HG03139 (cell line): ENCODE results near the gene ZNF215.
"Not testable (repeated sequence)": the region's sequence is repeated elsewhere in the genome, so short reads cannot be mapped to it uniquely, and the experiment has no call there.

ENCODE experiments used
- ATAC-seq: cut with Tn5 transposase; IDR thresholded peaks from one replicate; pipeline ENCODE4 v1.9.1; 2021; ENCODE audit not compliant: unreplicated experiment

The ZNF215 gene

DNA sequence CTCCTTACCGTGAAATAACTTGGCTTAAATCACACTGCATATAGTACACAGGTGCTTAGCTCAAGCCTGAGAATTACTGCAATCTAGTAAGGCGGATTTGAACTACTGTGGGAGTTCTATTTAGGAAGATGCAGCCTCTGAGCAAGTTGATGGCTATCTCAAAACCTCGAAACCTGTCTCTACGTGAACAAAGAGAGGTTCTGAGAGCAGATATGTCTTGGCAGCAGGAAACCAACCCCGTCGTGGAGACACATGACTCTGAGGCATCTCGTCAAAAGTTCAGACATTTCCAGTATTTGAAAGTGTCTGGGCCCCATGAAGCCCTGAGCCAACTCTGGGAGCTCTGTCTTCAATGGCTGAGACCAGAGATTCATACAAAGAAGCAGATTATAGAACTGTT is 5.9 kb downstream of the ZNF215 start:
- no peak for ATAC-seq

GRCh38 chr11:6941970-6942369 is 15.7 kb downstream of the ZNF215 start:
- no peak for ATAC-seq

DNA sequence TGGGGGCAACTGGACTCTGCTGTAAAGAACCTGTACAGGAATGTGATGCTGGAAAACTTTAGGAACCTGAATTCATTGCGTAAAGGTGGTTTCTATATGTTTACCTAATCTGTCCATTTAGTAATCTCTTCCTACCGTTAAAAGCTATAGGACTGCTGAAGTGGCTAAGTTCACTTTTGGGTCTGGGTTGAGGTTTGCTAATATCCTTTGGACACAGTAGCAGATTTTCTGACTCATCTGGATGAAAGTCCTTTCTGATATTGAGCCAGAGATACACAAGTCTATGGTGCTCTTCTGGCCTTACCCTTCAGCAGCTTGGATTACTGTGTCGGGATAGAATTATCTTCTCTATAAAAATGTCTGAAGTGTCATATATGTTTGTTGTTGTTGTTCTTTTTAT is 16.9 kb downstream of the ZNF215 start:
- ATAC-seq = no peak

DNA sequence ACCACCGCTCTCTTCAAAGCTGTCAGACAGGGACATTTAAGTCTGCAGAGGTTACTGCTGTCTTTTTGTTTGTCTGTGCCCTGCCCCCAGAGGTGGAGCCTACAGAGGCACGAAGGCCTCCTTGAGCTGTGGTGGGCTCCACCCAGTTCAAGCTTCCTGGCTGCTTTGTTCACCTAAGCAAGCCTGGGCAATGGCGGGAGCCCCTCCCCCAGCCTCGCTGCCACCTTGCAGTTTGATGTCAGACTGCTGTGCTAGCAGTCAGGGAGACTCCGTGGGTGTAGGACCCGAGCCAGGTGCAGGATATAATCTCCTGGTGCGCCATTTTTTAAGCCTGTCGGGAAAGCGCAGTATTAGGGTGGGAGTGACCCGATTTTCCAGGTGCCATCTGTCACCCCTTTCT is 28.0 kb downstream of the ZNF215 start:
- ATAC-seq = not testable (repeated sequence)

DNA sequence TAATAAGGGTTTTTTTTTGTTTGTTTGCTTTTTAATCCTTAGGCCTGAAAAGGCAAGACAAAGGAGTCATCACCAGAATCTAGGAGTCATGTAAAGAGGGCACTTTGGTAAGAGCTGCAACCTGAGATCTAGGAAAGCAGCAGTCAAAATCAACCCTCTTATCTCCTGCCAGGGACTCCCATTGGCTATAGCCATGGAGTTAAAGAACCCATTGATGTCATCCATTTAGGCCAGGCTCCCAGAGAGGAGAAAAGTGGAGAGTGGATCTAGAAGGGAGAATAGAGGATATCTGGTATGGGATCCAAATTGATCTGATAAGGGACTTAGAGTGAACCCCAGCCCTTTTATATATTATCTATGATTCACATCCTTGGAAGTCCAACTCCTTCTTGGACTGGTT is 35.9 kb downstream of the ZNF215 start:
- no peak for ATAC-seq

DNA sequence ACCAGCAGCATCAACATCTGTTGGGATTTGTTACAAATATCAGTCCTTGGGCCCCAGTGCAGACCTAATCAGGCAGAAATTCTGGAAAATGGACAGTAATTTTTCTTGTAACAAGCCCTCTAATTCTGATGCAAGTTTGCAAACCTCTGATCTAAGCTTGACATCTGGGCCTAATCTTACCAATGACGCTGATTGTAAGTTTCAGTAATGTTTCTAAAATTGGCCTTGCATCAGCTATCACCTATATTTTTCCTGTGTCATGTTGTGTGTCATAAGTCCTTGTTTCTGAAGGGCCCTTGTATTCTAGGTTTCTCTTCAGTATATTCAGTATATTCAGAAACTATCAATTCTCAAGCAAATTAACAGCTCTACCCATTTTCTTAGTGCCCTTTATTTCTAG is 36.4 kb downstream of the ZNF215 start:
- no peak for ATAC-seq

DNA sequence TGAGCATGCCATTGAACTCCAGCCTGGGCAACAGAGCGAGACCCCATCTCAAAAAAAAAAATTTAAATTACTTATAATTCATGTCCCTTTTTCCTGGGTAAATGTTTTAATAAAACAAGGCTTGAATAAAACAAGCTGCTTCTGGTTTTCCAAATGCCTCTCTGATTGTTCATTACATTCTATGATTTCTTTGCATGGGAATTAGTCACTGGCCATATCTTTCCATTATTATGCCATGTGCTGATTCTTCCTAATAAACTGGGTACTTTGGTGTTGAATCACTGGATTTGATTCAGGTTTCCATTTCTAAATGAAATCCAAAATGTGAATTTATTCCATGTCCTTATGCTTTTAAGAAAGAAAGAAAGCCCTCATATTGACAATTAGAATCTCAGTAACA is 42.6 kb downstream of the ZNF215 start:
- no peak for ATAC-seq

- ATAC-seq = not testable (repeated sequence)
Observed at GRCh38 chr11:6969854-6970253, 43.6 kb downstream of the ZNF215 start.

- ATAC-seq = no peak
Observed at GRCh38 chr11:6979365-6979764, 53.1 kb downstream of the ZNF215 start.

DNA sequence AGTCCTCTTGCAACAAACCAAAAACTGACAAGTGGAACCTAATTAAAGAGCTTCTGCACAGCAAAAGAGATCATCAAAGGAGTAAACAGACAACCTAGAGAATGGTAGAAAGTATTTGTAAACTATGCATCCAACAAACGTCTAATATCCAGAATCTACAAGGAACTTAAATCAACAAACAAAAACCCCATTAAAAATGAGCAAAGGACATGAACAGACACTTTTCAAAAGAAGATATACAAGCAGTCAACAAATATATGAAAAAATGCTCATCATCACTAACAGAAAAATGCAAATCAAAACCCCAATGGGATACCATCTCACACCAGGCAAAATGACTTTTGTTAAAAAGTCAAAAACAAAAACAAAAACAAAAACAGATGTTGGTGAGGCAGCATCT is 60.3 kb downstream of the ZNF215 start:
- no peak for ATAC-seq

DNA sequence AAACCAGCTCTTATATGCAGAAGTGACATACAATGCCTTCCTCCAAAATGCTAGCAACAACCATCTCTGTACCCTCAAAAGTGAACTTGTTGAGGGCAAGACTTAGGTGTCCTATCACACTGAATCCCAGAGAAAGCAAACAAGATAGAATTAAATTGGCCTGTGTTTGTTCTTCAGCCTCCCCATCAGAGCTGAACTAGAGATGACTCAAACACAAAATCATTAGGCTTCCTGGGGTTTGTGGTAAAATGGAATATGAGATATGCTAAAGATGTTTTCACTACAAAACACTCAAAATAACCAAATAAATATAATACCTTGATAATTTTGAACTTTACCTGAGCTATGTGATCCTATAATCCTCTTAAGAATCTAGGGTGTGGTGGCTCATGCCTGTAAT is 62.3 kb downstream of the ZNF215 start:
- no peak for ATAC-seq

GRCh38 chr11:6991227-6991626 is 65.0 kb downstream of the ZNF215 start:
- ATAC-seq = no peak

DNA sequence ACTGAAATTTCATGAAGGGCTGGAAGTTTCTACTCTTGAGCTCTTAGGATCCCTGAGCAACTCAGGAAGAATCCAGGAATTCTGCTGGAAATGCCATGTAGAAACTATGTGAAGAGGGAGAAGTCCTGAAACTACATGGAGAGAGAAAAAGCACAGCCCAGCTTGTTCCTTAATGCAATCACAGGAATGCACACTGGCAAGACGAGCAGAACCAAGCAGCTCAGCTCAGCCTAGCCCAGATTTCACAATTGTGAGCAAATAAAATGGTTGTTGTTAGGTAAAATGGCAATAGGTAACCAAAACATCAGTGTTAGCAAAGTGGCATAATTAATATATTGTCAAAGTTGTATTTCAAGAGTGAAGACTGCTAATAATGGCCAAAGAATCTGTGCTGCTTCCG is 65.8 kb downstream of the ZNF215 start:
- ATAC-seq = no peak

DNA sequence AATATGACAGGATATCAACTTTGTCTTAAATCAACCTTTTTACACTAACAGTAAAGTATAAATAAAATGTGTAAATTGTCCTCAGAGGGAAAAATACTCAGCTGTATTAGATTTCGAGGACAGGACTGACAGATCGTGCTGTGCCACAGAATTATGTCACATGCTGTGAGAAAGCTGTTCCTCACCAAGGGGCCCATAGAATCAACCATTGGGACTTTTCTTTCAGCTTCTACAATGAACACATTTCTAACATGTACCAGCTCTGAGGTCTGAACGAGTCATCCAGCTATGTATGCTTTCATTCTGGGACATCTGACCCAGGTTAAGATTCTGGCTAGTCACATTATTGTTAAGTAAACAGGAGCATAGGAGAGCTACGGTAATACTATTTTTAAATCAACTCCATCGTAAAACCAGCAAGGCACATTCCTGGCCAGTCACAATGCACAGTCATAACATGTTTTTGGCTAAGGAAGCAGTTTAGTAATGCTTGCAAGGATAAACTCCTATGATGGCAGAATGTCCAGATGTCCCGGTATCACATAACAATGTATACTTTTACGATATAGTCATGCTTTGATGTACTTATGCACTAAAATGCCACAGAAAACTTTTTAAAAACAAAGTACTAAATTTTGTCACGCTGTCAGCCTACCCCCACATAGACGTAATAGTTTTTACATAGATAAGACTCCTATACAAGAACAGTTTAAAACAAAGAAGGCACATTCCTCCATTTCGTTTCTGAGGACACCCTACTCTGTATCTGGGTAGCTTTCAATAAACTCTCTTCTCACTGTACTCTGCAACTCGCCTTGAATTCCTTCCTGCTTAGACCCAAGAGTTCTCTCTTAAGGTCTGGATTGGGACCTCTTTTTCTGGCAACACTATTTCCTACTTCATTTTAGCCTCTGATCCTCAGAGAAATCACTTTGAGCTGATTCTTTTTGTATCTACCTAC is 66.5 kb downstream of the ZNF215 start:
- ATAC-seq = no peak

DNA sequence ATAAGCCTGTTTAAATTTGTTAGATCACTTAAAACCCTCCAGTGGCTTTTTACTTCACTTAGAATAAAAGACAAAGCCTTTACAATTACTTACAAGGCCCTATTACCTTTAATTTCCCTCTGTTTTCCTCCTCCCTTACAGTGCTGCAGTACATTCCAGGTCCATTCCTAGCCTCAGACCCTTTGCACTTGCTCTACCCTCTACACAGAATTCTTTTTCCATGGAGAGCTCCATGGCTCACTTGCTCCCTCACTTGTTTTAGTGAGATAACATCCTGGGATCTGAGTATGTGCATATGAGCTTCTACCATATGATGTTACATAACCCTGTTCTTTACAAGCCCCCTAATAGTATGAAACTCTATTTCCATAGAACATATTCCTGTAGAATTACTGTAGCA is 69.5 kb downstream of the ZNF215 start:
- no peak for ATAC-seq

- ATAC-seq = no peak
Observed at GRCh38 chr11:7004482-7004881, 78.3 kb downstream of the ZNF215 start.
